ENCODE results near the gene KCNK4.

The KCNK4 gene

DNA sequence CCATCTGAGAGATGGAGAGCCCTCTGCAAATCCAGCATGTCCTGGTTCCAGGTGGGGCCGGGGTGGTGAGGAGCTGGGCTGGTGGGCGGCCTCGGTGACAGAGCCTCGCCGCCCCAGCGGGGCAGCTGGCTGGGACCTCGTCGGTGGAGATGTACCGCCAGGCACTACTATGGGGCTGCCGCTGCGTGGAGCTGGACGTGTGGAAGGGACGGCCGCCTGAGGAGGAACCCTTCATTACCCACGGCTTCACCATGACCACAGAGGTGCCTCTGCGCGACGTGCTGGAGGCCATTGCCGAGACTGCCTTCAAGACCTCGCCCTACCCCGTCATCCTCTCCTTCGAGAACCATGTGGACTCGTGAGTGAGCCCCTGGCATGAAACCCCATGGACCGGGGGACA is 32.7 kb upstream of the KCNK4 start:
- TF ChIP-seq ZBTB7A (IDR thresholded peaks at IDR 0.05; ENCODE audit: low read depth) = no peak
- no peak for TF ChIP-seq EGR1 (IDR thresholded peaks at IDR 0.05)
- TF ChIP-seq TCF12 (IDR thresholded peaks at IDR 0.05; ENCODE audit: low read depth) = no peak
- no peak for TF ChIP-seq FOXM1 (IDR thresholded peaks at IDR 0.05; ENCODE audit: borderline replicate concordance, low read depth)
- TF ChIP-seq, protein P1, sequence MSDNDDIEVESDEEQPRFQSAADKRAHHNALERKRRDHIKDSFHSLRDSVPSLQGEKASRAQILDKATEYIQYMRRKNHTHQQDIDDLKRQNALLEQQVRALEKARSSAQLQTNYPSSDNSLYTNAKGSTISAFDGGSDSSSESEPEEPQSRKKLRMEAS (IDR thresholded peaks at IDR 0.05) = no peak
- TF ChIP-seq CREB1 (IDR thresholded peaks at IDR 0.05; ENCODE audit: low read depth) = no peak
- no peak for TF ChIP-seq EP300 (IDR thresholded peaks at IDR 0.05; ENCODE audit: borderline replicate concordance)
- TF ChIP-seq NFIC (IDR thresholded peaks at IDR 0.05) = no peak
- no peak for TF ChIP-seq REST (IDR thresholded peaks at IDR 0.05; ENCODE audit: low read depth)
- TF ChIP-seq, protein P2, sequence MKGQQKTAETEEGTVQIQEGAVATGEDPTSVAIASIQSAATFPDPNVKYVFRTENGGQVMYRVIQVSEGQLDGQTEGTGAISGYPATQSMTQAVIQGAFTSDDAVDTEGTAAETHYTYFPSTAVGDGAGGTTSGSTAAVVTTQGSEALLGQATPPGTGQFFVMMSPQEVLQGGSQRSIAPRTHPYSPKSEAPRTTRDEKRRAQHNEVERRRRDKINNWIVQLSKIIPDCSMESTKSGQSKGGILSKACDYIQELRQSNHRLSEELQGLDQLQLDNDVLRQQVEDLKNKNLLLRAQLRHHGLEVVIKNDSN (IDR thresholded peaks at IDR 0.05) = no peak
- no peak for TF ChIP-seq CEBPB (IDR thresholded peaks at IDR 0.05)
- TF ChIP-seq RAD21 (IDR thresholded peaks at IDR 0.05; ENCODE audit: low read depth) = no peak

DNA sequence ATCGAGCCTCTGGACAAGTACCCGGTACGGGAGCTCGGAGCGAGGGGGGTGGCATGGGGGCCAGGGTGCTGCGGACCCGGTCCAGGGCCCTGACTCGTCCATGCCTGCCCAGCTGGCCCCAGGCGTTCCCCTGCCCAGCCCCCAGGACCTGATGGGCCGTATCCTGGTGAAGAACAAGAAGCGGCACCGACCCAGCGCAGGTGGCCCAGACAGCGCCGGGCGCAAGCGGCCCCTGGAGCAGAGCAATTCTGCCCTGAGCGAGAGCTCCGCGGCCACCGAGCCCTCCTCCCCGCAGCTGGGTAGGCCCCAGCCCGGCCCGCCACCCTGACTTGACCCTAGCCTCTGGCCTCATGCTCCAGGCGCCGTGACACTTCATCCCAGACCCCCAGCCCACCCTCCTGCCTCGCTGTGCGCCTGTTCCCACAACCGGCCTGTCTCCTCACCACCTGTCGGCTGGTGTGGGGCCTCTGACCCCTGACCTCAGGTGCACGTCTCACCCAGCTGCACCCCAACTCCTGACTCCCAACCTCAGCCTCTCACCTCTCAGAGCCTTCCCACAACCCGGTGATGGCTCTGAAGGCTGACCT is 32.1 kb upstream of the KCNK4 start:
- TF ChIP-seq CEBPB (IDR thresholded peaks at IDR 0.05) = no peak
- TF ChIP-seq, protein P1 (IDR thresholded peaks at IDR 0.05) = no peak

DNA sequence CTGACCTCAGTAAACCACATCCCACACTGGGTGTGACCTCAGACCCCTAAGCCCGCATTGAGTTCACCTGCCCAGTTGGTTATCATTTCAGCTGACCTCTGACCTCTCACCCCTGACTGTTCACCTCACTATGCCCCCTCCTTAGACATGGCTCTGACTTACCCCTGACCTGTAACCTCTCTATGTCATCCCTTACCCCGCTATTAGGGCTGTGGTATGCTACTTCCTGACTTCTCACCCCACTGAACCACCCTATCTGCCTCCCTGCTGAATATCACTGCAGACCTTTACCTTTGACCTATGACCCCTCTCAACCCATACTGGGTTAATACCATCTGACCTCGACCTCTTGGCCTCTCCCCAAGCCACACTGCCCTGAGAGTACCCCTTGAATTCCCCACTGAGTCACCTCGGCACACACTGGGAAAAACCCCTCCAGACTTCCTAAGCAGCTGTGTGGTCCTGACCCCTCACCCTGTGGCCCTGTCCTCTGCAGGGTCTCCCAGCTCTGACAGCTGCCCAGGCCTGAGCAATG is 31.5 kb upstream of the KCNK4 start:
- no peak for TF ChIP-seq TEAD4 (IDR thresholded peaks at IDR 0.05)
- no peak for TF ChIP-seq ZBTB7A (IDR thresholded peaks at IDR 0.05; ENCODE audit: low read depth)
- TF ChIP-seq, protein P1 (IDR thresholded peaks at IDR 0.05) = no peak
- no peak for TF ChIP-seq CREB1 (IDR thresholded peaks at IDR 0.05; ENCODE audit: low read depth)
- no peak for TF ChIP-seq TCF12 (IDR thresholded peaks at IDR 0.05; ENCODE audit: low read depth)
- no peak for TF ChIP-seq EGR1 (IDR thresholded peaks at IDR 0.05)
- no peak for TF ChIP-seq EP300 (IDR thresholded peaks at IDR 0.05; ENCODE audit: borderline replicate concordance)
- no peak for TF ChIP-seq REST (IDR thresholded peaks at IDR 0.05; ENCODE audit: low read depth)
- TF ChIP-seq YY1 (IDR thresholded peaks at IDR 0.05; ENCODE audit: low read depth) = no peak
- no peak for TF ChIP-seq FOXM1 (IDR thresholded peaks at IDR 0.05; ENCODE audit: borderline replicate concordance, low read depth)
- TF ChIP-seq TAF1 (IDR thresholded peaks at IDR 0.05; ENCODE audit: low read depth) = no peak
- TF ChIP-seq CEBPB (IDR thresholded peaks at IDR 0.05) = no peak
- no peak for TF ChIP-seq RAD21 (IDR thresholded peaks at IDR 0.05; ENCODE audit: low read depth)
- TF ChIP-seq, protein P2 (IDR thresholded peaks at IDR 0.05) = no peak
- no peak for TF ChIP-seq NFIC (IDR thresholded peaks at IDR 0.05)

DNA sequence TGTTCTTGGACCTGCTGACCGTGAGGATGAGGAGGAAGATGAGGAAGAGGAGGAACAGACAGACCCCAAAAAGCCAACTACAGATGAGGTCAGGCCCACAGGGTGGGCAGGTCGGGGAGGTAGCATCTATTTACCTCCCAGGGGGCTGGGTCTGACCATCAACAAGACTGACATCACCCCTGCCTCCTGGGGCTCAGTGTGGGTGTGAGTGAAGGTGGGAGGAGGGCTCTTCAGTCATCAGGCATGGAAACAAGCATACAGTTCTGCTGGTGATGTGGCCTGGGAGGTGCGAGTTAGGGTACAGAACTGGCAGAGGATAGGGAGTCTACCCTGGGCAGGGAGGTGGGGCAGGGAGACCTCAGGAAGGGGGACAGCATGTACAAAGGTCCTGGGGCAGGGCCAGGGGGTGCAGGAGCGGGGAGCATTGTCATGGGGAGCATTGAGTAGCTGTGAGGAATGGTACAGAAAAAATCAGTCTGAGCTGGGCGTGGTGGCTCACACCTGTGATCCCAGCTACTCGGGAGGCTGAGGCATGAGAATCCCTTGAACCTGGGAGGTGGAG is 30.9 kb upstream of the KCNK4 start:
- TF ChIP-seq, protein P2 (IDR thresholded peaks at IDR 0.05) = no peak
- no peak for TF ChIP-seq FOXM1 (IDR thresholded peaks at IDR 0.05; ENCODE audit: borderline replicate concordance, low read depth)
- TF ChIP-seq CEBPB (IDR thresholded peaks at IDR 0.05) = no peak
- TF ChIP-seq REST (IDR thresholded peaks at IDR 0.05; ENCODE audit: low read depth) = no peak
- no peak for TF ChIP-seq EGR1 (IDR thresholded peaks at IDR 0.05)
- no peak for TF ChIP-seq YY1 (IDR thresholded peaks at IDR 0.05; ENCODE audit: low read depth)

Measured in Ishikawa (cell line).